ENCODE data around the gene UBE2M.

The UBE2M gene

DNA sequence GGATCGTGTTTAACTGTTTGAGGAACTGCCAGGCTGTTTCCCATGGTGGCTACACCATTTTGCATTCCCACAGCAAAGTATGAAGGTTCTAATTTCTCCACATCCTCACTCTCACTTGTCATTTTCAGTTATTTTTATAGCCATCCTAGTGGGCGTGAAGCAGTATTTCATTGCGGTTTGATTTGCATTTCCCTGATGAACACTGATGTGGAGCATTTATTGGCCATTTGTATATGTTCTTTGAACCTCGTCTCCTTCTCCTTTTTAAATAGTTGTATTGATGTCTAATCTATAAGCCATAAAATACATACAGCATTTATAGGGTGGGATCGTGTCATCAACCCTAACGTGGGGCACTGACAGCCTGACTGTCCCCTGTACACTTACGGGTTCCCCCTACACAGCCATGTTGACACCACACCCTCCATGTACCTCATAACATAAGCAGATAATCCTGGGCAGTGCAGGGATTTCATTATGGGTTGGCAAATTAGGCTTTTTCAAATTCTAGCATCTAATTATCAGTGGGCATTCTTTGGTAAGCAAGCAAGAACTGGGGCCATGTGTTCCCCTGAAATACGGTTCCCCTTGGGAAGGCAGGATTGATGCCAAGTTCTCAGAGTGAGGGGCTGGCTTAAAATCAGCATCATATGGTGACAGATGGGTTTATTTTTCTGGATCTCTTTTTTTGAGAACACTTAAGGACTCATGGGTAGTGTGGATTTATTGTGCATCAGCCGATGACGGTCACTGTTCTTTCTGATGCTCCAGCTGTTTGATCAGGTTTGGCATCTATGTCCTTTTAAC lies 27.2 kb downstream of the UBE2M start:
- Histone ChIP-seq H3K9me2 (replicated peaks; ENCODE audit: low read depth, low read length) (no peaks in the 10 kb centered on the region), H3K9me3 (ENCODE audit: insufficient read depth, low read depth, low read length) (no peaks in the 10 kb centered on the region), H3F3A (ENCODE audit: low read depth) (no peaks in the 10 kb centered on the region; the same call in 1 of the 2 replicates), H3K4me3 (ENCODE audit: low read length, poor library complexity, severe bottlenecking) (no peak overlapping the region), H4K20me1 (ENCODE audit: insufficient read depth, low read length, poor library complexity, severe bottlenecking) (no peaks in the 10 kb centered on the region), H3K27me3 (ENCODE audit: insufficient read depth, low read length, poor library complexity, severe bottlenecking) (no peaks in the 10 kb centered on the region), H3K36me3 (ENCODE audit: insufficient read depth, low read length) (no peaks in the 10 kb centered on the region), H2AFZ (ENCODE audit: low read length) (no peak overlapping the region), H3K4me1 (ENCODE audit: insufficient read depth, low read length, poor library complexity, severe bottlenecking) (peaks cover 12% of the 10 kb centered on the region), H3K79me2 (ENCODE audit: insufficient read depth, low read length) (no peaks in the 10 kb centered on the region), H3K4me2 (ENCODE audit: low read depth, low read length, poor library complexity, severe bottlenecking) (peak overlapping the region; percentile 35), H3K9ac (ENCODE audit: low read depth, low read length, poor library complexity, severe bottlenecking) (no peak overlapping the region)
- no peak for TF ChIP-seq EZH2phosphoT487 (IDR thresholded peaks at IDR 0.05; ENCODE audit: borderline replicate concordance)
- TF ChIP-seq, protein P1, sequence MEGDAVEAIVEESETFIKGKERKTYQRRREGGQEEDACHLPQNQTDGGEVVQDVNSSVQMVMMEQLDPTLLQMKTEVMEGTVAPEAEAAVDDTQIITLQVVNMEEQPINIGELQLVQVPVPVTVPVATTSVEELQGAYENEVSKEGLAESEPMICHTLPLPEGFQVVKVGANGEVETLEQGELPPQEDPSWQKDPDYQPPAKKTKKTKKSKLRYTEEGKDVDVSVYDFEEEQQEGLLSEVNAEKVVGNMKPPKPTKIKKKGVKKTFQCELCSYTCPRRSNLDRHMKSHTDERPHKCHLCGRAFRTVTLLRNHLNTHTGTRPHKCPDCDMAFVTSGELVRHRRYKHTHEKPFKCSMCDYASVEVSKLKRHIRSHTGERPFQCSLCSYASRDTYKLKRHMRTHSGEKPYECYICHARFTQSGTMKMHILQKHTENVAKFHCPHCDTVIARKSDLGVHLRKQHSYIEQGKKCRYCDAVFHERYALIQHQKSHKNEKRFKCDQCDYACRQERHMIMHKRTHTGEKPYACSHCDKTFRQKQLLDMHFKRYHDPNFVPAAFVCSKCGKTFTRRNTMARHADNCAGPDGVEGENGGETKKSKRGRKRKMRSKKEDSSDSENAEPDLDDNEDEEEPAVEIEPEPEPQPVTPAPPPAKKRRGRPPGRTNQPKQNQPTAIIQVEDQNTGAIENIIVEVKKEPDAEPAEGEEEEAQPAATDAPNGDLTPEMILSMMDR (conservative IDR thresholded peaks at IDR 0.05; ENCODE audit: low read length), result no peak

DNA sequence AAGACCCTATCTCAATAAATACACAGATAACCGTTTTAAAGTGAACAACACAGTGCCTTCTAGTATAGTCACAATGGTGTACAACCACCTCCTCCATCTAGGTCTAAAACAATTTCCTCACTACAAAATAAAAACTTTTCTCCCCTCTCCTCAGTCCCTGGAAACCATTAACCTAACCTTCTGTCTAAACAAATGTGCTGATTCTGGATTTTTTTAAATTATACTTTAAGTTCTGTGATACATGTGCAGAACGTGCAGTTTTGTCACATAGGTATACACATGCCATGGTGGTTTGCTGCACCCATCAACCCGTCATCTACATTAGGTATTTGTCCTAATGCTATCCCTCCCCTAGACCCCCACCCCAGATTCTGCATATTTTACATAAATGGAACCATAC lies 29.0 kb downstream of the UBE2M start:
- Histone ChIP-seq H3K4me1 (ENCODE audit: insufficient read depth, low read length, poor library complexity, severe bottlenecking) (peaks cover 12% of the 10 kb centered on the region), H3K9me2 (replicated peaks; ENCODE audit: low read depth, low read length) (no peaks in the 10 kb centered on the region), H2AFZ (ENCODE audit: low read length) (no peak overlapping the region), H3K4me2 (ENCODE audit: low read depth, low read length, poor library complexity, severe bottlenecking) (no peak overlapping the region), H3K9me3 (ENCODE audit: insufficient read depth, low read depth, low read length) (no peaks in the 10 kb centered on the region), H3K79me2 (ENCODE audit: insufficient read depth, low read length) (no peaks in the 10 kb centered on the region), H3K27me3 (ENCODE audit: insufficient read depth, low read length, poor library complexity, severe bottlenecking) (no peaks in the 10 kb centered on the region), H3K36me3 (ENCODE audit: insufficient read depth, low read length) (no peaks in the 10 kb centered on the region), H3K4me3 (ENCODE audit: low read length, poor library complexity, severe bottlenecking) (no peak overlapping the region), H3K9ac (ENCODE audit: low read depth, low read length, poor library complexity, severe bottlenecking) (no peak overlapping the region), H4K20me1 (ENCODE audit: insufficient read depth, low read length, poor library complexity, severe bottlenecking) (no peaks in the 10 kb centered on the region), H3F3A (ENCODE audit: low read depth) (no peaks in the 10 kb centered on the region)
- TF ChIP-seq, protein P1 (conservative IDR thresholded peaks at IDR 0.05; ENCODE audit: low read length), result no peak
- no peak for TF ChIP-seq EZH2phosphoT487 (IDR thresholded peaks at IDR 0.05; ENCODE audit: borderline replicate concordance)

DNA sequence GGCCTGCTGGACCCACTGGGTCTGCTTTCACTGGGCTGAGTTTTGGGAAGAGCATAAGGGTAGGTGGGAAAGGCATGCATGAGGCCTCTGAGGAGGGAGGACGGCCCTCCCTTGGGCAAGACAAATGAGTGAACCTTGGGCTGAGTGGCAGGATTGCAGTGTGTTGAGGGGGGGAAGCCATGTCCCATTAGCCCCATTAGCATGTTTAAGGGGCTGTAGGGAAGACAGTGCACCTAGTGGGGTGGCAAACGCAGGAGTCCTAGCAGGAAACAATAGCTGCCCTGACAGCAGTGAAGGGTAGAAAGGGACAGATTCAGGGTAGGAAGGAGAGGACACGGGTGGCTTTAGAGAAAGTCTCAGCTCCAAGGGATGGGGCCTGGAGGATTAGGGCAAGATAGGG lies 35.7 kb downstream of the UBE2M start:
- no peak for TF ChIP-seq EZH2phosphoT487 (IDR thresholded peaks at IDR 0.05; ENCODE audit: borderline replicate concordance)
- TF ChIP-seq, protein P1 (conservative IDR thresholded peaks at IDR 0.05; ENCODE audit: low read length), result no peak
- H3K9me2 ChIP-seq (replicated peaks; ENCODE audit: low read depth, low read length), result no peaks in the 10 kb centered on the region
- no peak overlapping the region for H3K9ac ChIP-seq (ENCODE audit: low read depth, low read length, poor library complexity, severe bottlenecking)
- peaks cover 12% of the 10 kb centered on the region for H3K4me1 ChIP-seq (ENCODE audit: insufficient read depth, low read length, poor library complexity, severe bottlenecking)
- no peaks in the 10 kb centered on the region for H4K20me1 ChIP-seq (ENCODE audit: insufficient read depth, low read length, poor library complexity, severe bottlenecking)
- H3F3A ChIP-seq (ENCODE audit: low read depth), result no peaks in the 10 kb centered on the region
- no peak overlapping the region for H3K4me3 ChIP-seq (ENCODE audit: low read length, poor library complexity, severe bottlenecking)
- H3K4me2 ChIP-seq (ENCODE audit: low read depth, low read length, poor library complexity, severe bottlenecking), result no peak overlapping the region
- H3K27me3 ChIP-seq (ENCODE audit: insufficient read depth, low read length, poor library complexity, severe bottlenecking), result no peaks in the 10 kb centered on the region
- H3K36me3 ChIP-seq (ENCODE audit: insufficient read depth, low read length), result no peaks in the 10 kb centered on the region
- H3K9me3 ChIP-seq (ENCODE audit: insufficient read depth, low read depth, low read length), result no peaks in the 10 kb centered on the region
- peaks cover 10% of the 10 kb centered on the region for H3K79me2 ChIP-seq (ENCODE audit: insufficient read depth, low read length)
- no peak overlapping the region for H2AFZ ChIP-seq (ENCODE audit: low read length)

All from Loucy (cell line).